ENCODE measurements around the gene LAMP5.

LAMP5 gene

GRCh38 chr20:9492067-9492466, 22.3 kb upstream of the LAMP5 start:
- Mint-ChIP-seq H3K4me1 (no peaks in the 10 kb centered on the region), H3K27me3 (no peaks in the 10 kb centered on the region), H3K9me3 (peaks cover 8% of the 10 kb centered on the region), H3K27ac (no peak overlapping the region), H3K4me3 (no peak overlapping the region), H3K36me3 (no peaks in the 10 kb centered on the region)

- Mint-ChIP-seq H3K27ac (no peak overlapping the region), H3K9me3 (peaks cover 8% of the 10 kb centered on the region), H3K4me1 (no peaks in the 10 kb centered on the region), H3K36me3 (no peaks in the 10 kb centered on the region), H3K4me3 (no peak overlapping the region), H3K27me3 (no peaks in the 10 kb centered on the region)
These were observed 20.6 kb upstream of the LAMP5 start for GRCh38 chr20:9493803-9494202.

GRCh38 chr20:9495701-9496100, 18.7 kb upstream of the LAMP5 start:
- Mint-ChIP-seq H3K4me1 (no peaks in the 10 kb centered on the region), H3K36me3 (no peaks in the 10 kb centered on the region), H3K27me3 (no peaks in the 10 kb centered on the region), H3K9me3 (peaks cover 8% of the 10 kb centered on the region), H3K27ac (no peak overlapping the region), H3K4me3 (no peak overlapping the region)

DNA sequence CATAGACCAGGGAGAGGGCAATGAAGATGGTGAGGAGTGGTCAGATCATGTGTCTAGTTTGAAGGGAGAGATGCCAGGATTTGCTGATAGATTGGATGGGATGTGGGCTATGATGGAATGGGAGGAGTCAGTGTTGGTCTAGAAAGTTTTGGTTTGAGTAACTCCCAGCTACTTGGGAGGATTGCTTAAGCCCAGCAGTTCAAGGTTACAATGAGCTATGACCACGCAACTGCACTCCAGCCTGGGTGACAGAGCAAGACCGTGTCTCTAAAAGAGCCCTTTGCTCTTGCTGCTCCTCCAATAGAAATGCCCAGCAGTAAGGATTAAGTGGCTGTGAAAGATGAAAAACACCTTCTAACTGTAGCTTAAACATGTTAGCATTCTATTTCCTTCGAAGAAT, 18.2 kb upstream of the LAMP5 start:
- no peaks in the 10 kb centered on the region for H3K4me1 Mint-ChIP-seq
- H3K4me3 Mint-ChIP-seq: no peak overlapping the region
- H3K27me3 Mint-ChIP-seq: no peaks in the 10 kb centered on the region
- H3K36me3 Mint-ChIP-seq: no peaks in the 10 kb centered on the region
- H3K27ac Mint-ChIP-seq: no peak overlapping the region
- peaks cover 8% of the 10 kb centered on the region for H3K9me3 Mint-ChIP-seq

DNA sequence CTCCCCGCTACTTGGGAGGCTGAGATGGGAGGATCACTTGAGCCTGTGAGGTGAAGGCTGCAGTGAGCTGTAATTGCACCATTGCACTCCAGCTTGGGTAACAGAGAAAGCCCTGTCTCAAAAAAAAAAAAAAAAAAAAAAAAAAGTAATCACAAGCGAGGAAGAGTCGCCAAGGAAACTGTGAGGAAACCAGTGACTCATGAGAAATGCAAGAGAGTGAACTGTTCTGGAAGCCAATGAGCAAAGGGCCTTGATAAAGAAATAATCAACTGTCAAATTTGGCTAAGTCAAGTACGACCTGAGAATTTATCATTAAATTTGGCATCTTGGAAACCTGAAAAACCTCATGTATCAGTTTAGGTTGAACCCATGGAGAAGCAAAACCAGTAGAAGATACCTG, 16.1 kb upstream of the LAMP5 start:
- no peak overlapping the region for H3K27ac Mint-ChIP-seq
- no peak overlapping the region for H3K4me3 Mint-ChIP-seq
- no peaks in the 10 kb centered on the region for H3K36me3 Mint-ChIP-seq
- no peaks in the 10 kb centered on the region for H3K4me1 Mint-ChIP-seq
- H3K9me3 Mint-ChIP-seq: peaks cover 8% of the 10 kb centered on the region
- no peaks in the 10 kb centered on the region for H3K27me3 Mint-ChIP-seq

DNA sequence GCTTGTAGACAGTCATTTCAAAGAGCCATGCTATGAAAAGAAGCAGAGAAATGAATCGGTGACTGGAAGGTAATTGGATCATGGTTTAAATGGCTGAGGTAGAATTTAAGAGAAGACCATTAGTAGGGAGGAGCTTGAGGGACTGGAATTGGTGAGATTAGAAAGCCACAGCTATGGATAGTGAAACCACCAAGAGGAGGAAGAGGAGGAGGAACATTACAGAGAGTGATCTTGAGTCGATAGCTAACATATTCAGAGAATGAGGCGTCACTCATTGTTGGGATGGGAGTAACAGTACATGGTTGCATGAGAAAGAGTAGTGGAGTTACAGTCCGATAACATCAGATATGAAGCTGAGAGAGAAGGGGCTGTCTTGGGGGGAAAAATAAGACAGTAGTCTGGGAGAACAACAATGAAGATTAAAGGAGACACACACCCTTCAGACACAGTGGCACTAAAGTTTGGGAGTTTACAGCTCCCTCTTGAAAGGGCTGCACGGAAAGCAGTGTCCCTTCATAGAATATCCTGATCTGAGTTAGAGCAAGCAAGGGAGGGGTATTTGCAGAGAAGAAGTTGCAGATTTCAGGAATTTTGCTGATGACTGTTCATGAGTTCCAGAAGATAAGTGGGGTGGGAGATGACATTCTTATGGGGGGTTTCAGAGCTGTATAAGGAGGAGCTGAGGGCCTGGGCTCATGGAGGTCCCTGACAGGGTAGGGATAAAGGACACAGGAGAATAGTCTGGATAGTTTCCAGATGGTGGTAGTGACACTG, 15.1 kb upstream of the LAMP5 start:
- Mint-ChIP-seq H3K9me3 (peaks cover 7% of the 10 kb centered on the region), H3K4me3 (no peak overlapping the region), H3K36me3 (no peaks in the 10 kb centered on the region), H3K27me3 (no peaks in the 10 kb centered on the region), H3K27ac (no peak overlapping the region), H3K4me1 (no peaks in the 10 kb centered on the region)

DNA sequence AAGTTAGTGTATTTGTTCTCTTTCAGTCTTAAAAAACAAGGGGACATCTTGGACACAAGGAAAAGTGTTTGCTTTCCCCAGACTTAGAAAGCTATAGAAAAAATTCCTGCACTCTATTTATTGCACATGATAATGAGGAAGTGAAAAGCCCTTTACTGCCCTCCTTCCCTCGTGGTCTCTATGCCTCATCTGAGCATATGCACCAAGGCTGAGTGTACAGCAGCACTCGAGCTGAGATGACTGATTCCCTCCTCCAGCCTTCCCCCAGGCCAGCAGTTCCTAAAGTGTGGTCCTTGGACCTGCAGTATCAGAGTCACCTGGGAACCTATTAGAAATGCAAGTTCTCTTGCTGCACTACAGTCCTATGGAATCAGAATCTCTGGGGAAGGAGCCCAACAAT, 14.3 kb upstream of the LAMP5 start:
- Mint-ChIP-seq H3K36me3 (no peaks in the 10 kb centered on the region), H3K27ac (no peak overlapping the region), H3K4me3 (no peak overlapping the region), H3K9me3 (no peaks in the 10 kb centered on the region), H3K4me1 (no peaks in the 10 kb centered on the region), H3K27me3 (no peaks in the 10 kb centered on the region)

- H3K9me3 Mint-ChIP-seq: no peaks in the 10 kb centered on the region
- no peaks in the 10 kb centered on the region for H3K36me3 Mint-ChIP-seq
- H3K4me1 Mint-ChIP-seq: no peaks in the 10 kb centered on the region
- H3K4me3 Mint-ChIP-seq: no peak overlapping the region
- no peak overlapping the region for H3K27ac Mint-ChIP-seq
- H3K27me3 Mint-ChIP-seq: peaks cover 1% of the 10 kb centered on the region
These were observed 12.9 kb upstream of the LAMP5 start for GRCh38 chr20:9501473-9501872.

GRCh38 chr20:9503526-9504245, 10.7 kb upstream of the LAMP5 start:
- Mint-ChIP-seq H3K27me3 (peaks cover 7% of the 10 kb centered on the region), H3K4me3 (no peak overlapping the region), H3K27ac (no peak overlapping the region), H3K4me1 (no peaks in the 10 kb centered on the region), H3K36me3 (no peaks in the 10 kb centered on the region), H3K9me3 (no peaks in the 10 kb centered on the region)

DNA sequence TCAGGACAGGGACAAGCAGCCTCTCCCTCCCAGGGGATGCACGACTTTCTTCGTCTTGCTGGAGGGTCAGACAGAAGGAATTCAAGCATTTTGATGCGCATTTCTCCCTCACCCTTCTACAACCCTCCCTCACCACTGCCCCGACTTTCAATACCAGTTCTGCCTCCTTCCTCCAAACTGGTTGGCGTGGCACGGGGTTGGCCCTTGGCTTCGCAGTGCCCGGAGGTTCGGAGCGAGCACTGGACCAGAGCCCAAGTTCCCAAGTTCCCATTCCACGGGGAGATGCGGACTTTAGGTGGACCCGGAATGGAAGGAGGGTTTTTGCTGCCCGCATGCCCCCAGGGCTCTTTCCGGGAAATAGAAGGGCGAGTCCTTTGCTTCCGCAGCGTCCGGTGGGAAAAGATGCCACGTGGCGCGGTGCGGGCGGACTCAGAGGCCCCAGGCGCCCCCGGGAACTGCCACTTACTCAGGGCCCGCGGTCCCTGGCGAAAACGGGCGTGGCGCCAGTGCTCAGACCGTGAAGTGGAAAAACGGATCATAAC, 8.0 kb upstream of the LAMP5 start:
- no peaks in the 10 kb centered on the region for H3K9me3 Mint-ChIP-seq
- no peaks in the 10 kb centered on the region for H3K36me3 Mint-ChIP-seq
- peaks cover 16% of the 10 kb centered on the region for H3K27me3 Mint-ChIP-seq
- no peaks in the 10 kb centered on the region for H3K4me1 Mint-ChIP-seq
- no peak overlapping the region for H3K4me3 Mint-ChIP-seq
- H3K27ac Mint-ChIP-seq: no peak overlapping the region

- no peaks in the 10 kb centered on the region for H3K4me1 Mint-ChIP-seq
- H3K36me3 Mint-ChIP-seq: no peaks in the 10 kb centered on the region
- H3K27ac Mint-ChIP-seq: no peak overlapping the region
- H3K27me3 Mint-ChIP-seq: peaks cover 21% of the 10 kb centered on the region
- H3K9me3 Mint-ChIP-seq: no peaks in the 10 kb centered on the region
- H3K4me3 Mint-ChIP-seq: no peak overlapping the region
These were observed 7.4 kb upstream of the LAMP5 start for GRCh38 chr20:9506964-9507369.

DNA sequence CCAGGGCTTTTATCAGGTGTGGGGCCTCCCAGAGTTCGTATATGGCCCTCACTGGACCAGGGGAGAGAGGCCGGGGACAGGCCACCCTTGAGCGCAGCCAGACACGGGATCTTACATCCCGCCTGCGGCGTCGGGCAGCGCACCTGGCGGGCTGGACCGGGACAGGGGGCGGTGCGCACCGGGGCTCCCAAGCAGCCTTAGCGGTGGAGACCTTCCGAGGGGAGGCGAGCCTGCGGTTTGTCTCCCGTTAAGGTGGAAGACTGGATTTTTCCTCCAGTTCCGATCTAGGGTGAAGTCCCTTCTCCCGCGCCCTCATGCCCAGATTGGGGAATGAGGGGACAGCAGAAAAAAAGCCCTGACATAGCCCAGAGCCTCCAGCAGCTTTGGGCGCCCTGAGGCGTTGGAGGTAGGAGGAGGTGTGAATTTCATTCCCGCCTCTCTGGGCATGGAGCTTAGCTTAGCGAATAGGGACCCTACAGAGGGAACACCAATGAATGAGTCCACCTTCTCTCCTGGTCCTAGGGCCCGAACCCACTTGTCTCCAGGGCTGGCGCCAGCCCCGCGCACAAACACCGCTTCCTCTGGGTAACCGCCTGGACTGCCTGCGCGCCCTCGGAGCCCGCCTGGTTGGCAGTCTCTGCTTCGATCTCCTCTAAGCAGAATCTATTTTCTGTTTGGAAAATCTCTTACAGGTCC, 6.7 kb upstream of the LAMP5 start:
- peaks cover 25% of the 10 kb centered on the region for H3K27me3 Mint-ChIP-seq

DNA sequence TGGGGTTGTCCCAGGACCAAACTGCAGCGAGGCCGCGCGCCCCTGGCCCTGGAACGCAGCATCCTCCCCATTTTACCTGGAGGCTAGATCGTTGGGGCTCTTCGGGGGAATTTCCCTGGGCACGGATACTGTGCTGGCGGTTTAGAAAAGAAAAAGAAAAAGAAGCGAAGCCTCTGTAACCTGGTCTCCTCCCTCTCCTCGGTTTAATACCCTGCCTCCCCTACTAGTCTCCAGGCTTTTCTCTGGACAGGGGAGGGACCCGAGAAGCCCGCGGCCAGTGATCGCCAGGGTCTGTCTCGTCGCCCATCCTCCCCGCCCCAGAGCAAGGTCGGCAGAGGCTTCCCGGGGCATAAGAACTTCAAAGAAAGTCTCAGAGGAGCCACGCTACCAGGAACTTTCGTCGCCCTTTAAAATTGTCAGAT, 6.1 kb upstream of the LAMP5 start:
- no peak overlapping the region for H3K27ac Mint-ChIP-seq
- H3K36me3 Mint-ChIP-seq: no peaks in the 10 kb centered on the region
- no peak overlapping the region for H3K4me3 Mint-ChIP-seq
- no peaks in the 10 kb centered on the region for H3K4me1 Mint-ChIP-seq
- no peaks in the 10 kb centered on the region for H3K9me3 Mint-ChIP-seq
- H3K27me3 Mint-ChIP-seq: peaks cover 26% of the 10 kb centered on the region

More for the DNA sequence above, 6.7 kb upstream of the LAMP5 start:
- no peaks in the 10 kb centered on the region for H3K9me3 Mint-ChIP-seq
- no peaks in the 10 kb centered on the region for H3K36me3 Mint-ChIP-seq
- no peak overlapping the region for H3K4me3 Mint-ChIP-seq
- no peak overlapping the region for H3K27ac Mint-ChIP-seq
- no peaks in the 10 kb centered on the region for H3K4me1 Mint-ChIP-seq

GRCh38 chr20:9508696-9509178, 5.7 kb upstream of the LAMP5 start:
- Mint-ChIP-seq H3K27me3 (peaks cover 26% of the 10 kb centered on the region), H3K4me1 (no peaks in the 10 kb centered on the region), H3K9me3 (no peaks in the 10 kb centered on the region), H3K36me3 (no peaks in the 10 kb centered on the region), H3K27ac (no peak overlapping the region), H3K4me3 (no peak overlapping the region)

DNA sequence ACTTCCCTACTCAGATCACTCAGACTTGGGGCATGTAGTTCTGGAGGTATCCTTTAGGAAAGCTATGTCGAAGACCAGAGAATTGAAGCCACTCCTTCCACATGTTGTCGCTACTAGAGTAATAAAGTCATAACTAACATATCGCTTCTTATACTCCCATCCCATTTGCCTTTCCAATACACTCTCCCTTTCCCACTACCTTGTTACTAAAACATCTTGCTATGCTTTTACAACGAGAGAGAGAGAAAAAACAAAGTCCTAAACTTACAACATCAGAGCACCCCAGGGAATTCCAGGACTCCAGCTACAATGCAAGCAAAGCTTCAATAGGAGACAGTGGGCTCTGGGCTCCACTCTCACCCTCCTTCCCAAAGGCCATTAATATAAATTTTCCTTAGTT, 5.1 kb upstream of the LAMP5 start:
- no peak overlapping the region for H3K27ac Mint-ChIP-seq
- H3K9me3 Mint-ChIP-seq: no peaks in the 10 kb centered on the region
- no peak overlapping the region for H3K4me3 Mint-ChIP-seq
- H3K4me1 Mint-ChIP-seq: no peaks in the 10 kb centered on the region
- no peaks in the 10 kb centered on the region for H3K36me3 Mint-ChIP-seq
- peaks cover 28% of the 10 kb centered on the region for H3K27me3 Mint-ChIP-seq

- H3K4me3 Mint-ChIP-seq: no peak overlapping the region
- H3K27me3 Mint-ChIP-seq: peaks cover 33% of the 10 kb centered on the region
- H3K9me3 Mint-ChIP-seq: no peaks in the 10 kb centered on the region
- no peak overlapping the region for H3K27ac Mint-ChIP-seq
- H3K36me3 Mint-ChIP-seq: no peaks in the 10 kb centered on the region
- H3K4me1 Mint-ChIP-seq: no peaks in the 10 kb centered on the region
These were observed 3.5 kb upstream of the LAMP5 start for GRCh38 chr20:9510911-9511310.
